Measurements from ENCODE around the gene NLRP3. TPM values are rescaled to one million over a fixed set of nuclear protein-coding genes. Genes with fewer than 3 reads are reported as not detected.
"Not testable (repeated sequence)": the region's sequence is repeated elsewhere in the genome, so short reads cannot be mapped to it uniquely, and the experiment has no call there.

The NLRP3 gene
- total RNA-seq, 4 donors from 2014 or later, result 7.1 to 17.7 (median 14.4) TPM

GRCh38 chr1:247456914-247457639, 41.1 kb downstream of the NLRP3 start:
- no peak for TF ChIP-seq CTCF (IDR thresholded peaks at IDR 0.05)

GRCh38 chr1:247459507-247459906, 43.5 kb downstream of the NLRP3 start:
- ATAC-seq (ENCODE audit: low FRiP score), result no peak

More at GRCh38 chr1:247456914-247457639, 41.1 kb downstream of the NLRP3 start:
- DNase-seq (ENCODE audit: low spot score) (no peak), ATAC-seq (ENCODE audit: low FRiP score) (no peak)

GRCh38 chr1:247465796-247466195, 49.8 kb downstream of the NLRP3 start:
- TF ChIP-seq CTCF (IDR thresholded peaks at IDR 0.05), result no peak
- no peak for DNase-seq (ENCODE audit: low spot score)
- ATAC-seq (ENCODE audit: low FRiP score), result no peak

More at GRCh38 chr1:247459507-247459906, 43.5 kb downstream of the NLRP3 start:
- no peak for DNase-seq (ENCODE audit: low spot score)
- no peak for TF ChIP-seq CTCF (IDR thresholded peaks at IDR 0.05)

- no peak for TF ChIP-seq CTCF (IDR thresholded peaks at IDR 0.05)
- DNase-seq (ENCODE audit: low spot score), result no peak
Observed at GRCh38 chr1:247467129-247467528, 51.2 kb downstream of the NLRP3 start.

GRCh38 chr1:247468481-247469140, 52.6 kb downstream of the NLRP3 start:
- DNase-seq (ENCODE audit: low spot score) (no peak), ATAC-seq (ENCODE audit: low FRiP score) (no peak)
- no peak for TF ChIP-seq CTCF (IDR thresholded peaks at IDR 0.05)

More at GRCh38 chr1:247467129-247467528, 51.2 kb downstream of the NLRP3 start:
- no peak for ATAC-seq (ENCODE audit: low FRiP score)

GRCh38 chr1:247469141-247469535, 53.2 kb downstream of the NLRP3 start:
- TF ChIP-seq CTCF (IDR thresholded peaks at IDR 0.05), result no peak
- no peak for ATAC-seq (ENCODE audit: low FRiP score)

GRCh38 chr1:247470942-247471429, 55.0 kb downstream of the NLRP3 start:
- ATAC-seq (ENCODE audit: low FRiP score); DNase-seq (ENCODE audit: low spot score): not testable (repeated sequence)

More at GRCh38 chr1:247469141-247469535, 53.2 kb downstream of the NLRP3 start:
- no peak for DNase-seq (ENCODE audit: low spot score)

All from omental fat pad (tissue), 4 donors.